HCT116 (cell line): ENCODE results near the gene ADGRA1. TPM values are rescaled to one million over a fixed set of nuclear protein-coding genes. Genes with fewer than 3 reads are reported as not detected.

ENCODE experiments used
- ATAC-seq: fragments of 200-7000 bp; cut with Tn5 transposase; 2 replicates; pipeline ENCODE4 v1.9.1; 2020; ENCODE audit warnings: mild to moderate bottlenecking, moderate library complexity
- BruUV-seq: library from RNA; stranded (reverse); fragments of 400-500 nt; replicated peaks from 2 replicates; lab custom pipeline; 2021; lab: Mats Ljungman, UMichigan
- CTCF ChIA-PET: fragments of 300-600 bp; sonication (Branson Sonifier 250); formaldehyde crosslinking; loops from one replicate; lab custom pipeline; 2021; ENCODE audit warnings: antibody characterized with exemption; lab: Charles Lee
- POLR2A ChIA-PET: fragments of 300-600, 350-600 bp; sonication (Branson Sonifier 250); formaldehyde crosslinking; loops from one replicate; lab custom pipeline; 2021; ENCODE audit warnings: antibody characterized with exemption; lab: Charles Lee
- RAD21 ChIA-PET, 2 experiments: fragments of 300-600 bp; sonication (Branson Sonifier 250); formaldehyde crosslinking; loops; one replicate each; lab custom pipeline; 2023; ENCODE audit warnings: low total read pairs in 2 of 2; ENCODE audit not compliant: uncharacterized antibody in 2 of 2, unreplicated experiment in 2 of 2, low non-redundant PET in 1 of 2; lab: Charles Lee
- DNase-seq: peaks from one replicate; pipeline ENCODE4 v3.0.0-alpha.2; 2010; ENCODE audit warnings: low read depth, low spot score
- H2AFZ ChIP-seq: fragments of 200-600 bp; shearing (Covaris generic), sonication (generic); 2 replicates; pipeline ENCODE4 v1.6.1; 2017; ENCODE audit warnings: low read depth, mixed run types, mixed read lengths, antibody characterized with exemption, low read length; ENCODE audit not compliant: poor library complexity, severe bottlenecking
- H3K27ac ChIP-seq: 2 replicates; pipeline ENCODE4 v1.5.1; 2012; ENCODE audit warnings: low read depth, low read length
- H3K27me3 ChIP-seq: fragments of 200-600 bp; sonication (generic); 2 replicates; pipeline ENCODE4 v1.6.1; 2016; ENCODE audit warnings: mixed run types, low read length, mixed read lengths; ENCODE audit not compliant: insufficient read depth
- H3K36me3 ChIP-seq, 2 experiments: fragments of 200-500 bp in 1 of 2; fragments of 200-600 bp in 1 of 2; sonication (Bioruptor generic) in 1 of 2; sonication (generic) in 1 of 2; 2 replicates each; pipeline versions ENCODE4 v1.5.1 to v1.6.1; 2014 to 2016; ENCODE audit warnings: low read length in 2 of 2, inconsistent platforms in 1 of 2, mixed read lengths in 1 of 2, mixed run types in 1 of 2; ENCODE audit not compliant: insufficient read depth in 2 of 2, control insufficient read depth in 1 of 2
- H3K4me1 ChIP-seq, 2 experiments: fragments of 200-600 bp in 1 of 2; sonication (generic) in 1 of 2; 2 replicates each; pipeline versions ENCODE4 v1.5.1 to v1.6.1; 2012 to 2017; ENCODE audit warnings: low read length in 2 of 2, inconsistent platforms in 1 of 2, mild to moderate bottlenecking in 1 of 2, mixed read lengths in 1 of 2, mixed run types in 1 of 2, moderate library complexity in 1 of 2; ENCODE audit not compliant: insufficient read depth in 2 of 2, control insufficient read depth in 1 of 2
- H3K4me2 ChIP-seq: fragments of 200-600 bp; sonication (generic); 2 replicates; pipeline ENCODE4 v1.6.1; 2017; ENCODE audit warnings: mixed run types, low read length, mixed read lengths
- H3K4me3 ChIP-seq, 2 experiments: fragments of 200-600 bp in 1 of 2; sonication (generic) in 1 of 2; replicated peaks in 1 of 2; 2 replicates each; pipeline ENCODE4 v1.5.1; 2011 to 2016; ENCODE audit warnings: low read length in 2 of 2, control low read depth in 1 of 2, low read depth in 1 of 2, mild to moderate bottlenecking in 1 of 2, mixed read lengths in 1 of 2, mixed run types in 1 of 2
- H3K79me2 ChIP-seq: fragments of 200-600 bp; sonication (generic); 2 replicates; pipeline ENCODE4 v1.6.1; 2017; ENCODE audit warnings: mild to moderate bottlenecking, mixed run types, low read length, moderate library complexity, mixed read lengths; ENCODE audit not compliant: insufficient read depth
- H3K9ac ChIP-seq: fragments of 200-600 bp; sonication (generic); 2 replicates; pipeline ENCODE4 v1.6.1; 2016; ENCODE audit warnings: low read length, mixed read lengths
- H3K9me2 ChIP-seq: fragments of 200-600 bp; sonication (generic), shearing (Covaris generic); 2 replicates; pipeline ENCODE4 v1.6.1; 2017; ENCODE audit warnings: mixed run types, mild to moderate bottlenecking, moderate library complexity; ENCODE audit not compliant: insufficient read depth
- H3K9me3 ChIP-seq, 2 experiments: fragments of 200-500 bp in 1 of 2; fragments of 200-600 bp in 1 of 2; sonication (Bioruptor generic) in 1 of 2; sonication (generic) in 1 of 2; 2 replicates each; pipeline ENCODE4 v1.6.1; 2014 to 2017; ENCODE audit warnings: low read length in 2 of 2, mixed read lengths in 2 of 2, inconsistent platforms in 1 of 2, low read depth in 1 of 2, mild to moderate bottlenecking in 1 of 2, mixed run types in 1 of 2, moderate library complexity in 1 of 2; ENCODE audit not compliant: control insufficient read depth in 1 of 2, insufficient read depth in 1 of 2
- H4K20me1 ChIP-seq: fragments of 200-600 bp; sonication (generic), shearing (Covaris generic); 2 replicates; pipeline ENCODE4 v1.6.1; 2017; ENCODE audit warnings: mixed run types, mild to moderate bottlenecking, moderate library complexity; ENCODE audit not compliant: insufficient read depth
- CBX3 ChIP-seq: IDR thresholded peaks from 2 replicates; pipeline ENCODE4 v1.6.1; 2012; ENCODE audit warnings: low read depth
- EZH2phosphoT487 ChIP-seq: fragments of 200-600 bp; IDR thresholded peaks from 2 replicates; pipeline ENCODE4 v1.6.1; 2018; ENCODE audit warnings: antibody characterized with exemption, borderline replicate concordance
- FOSL1 ChIP-seq: IDR thresholded peaks from 2 replicates; pipeline ENCODE4 v1.6.1; 2012; ENCODE audit warnings: low read depth
- MAX ChIP-seq: IDR thresholded peaks from 2 replicates; pipeline ENCODE4 v1.6.1; 2012
- POLR2A ChIP-seq: IDR thresholded peaks from 2 replicates; pipeline ENCODE4 v1.7.0; 2011; ENCODE audit warnings: borderline replicate concordance; ENCODE audit not compliant: insufficient read depth, insufficient read length; ENCODE audit errors: extremely low read depth
- POLR2AphosphoS5 ChIP-seq: IDR thresholded peaks from 2 replicates; pipeline ENCODE4 v1.6.1; 2011; ENCODE audit warnings: mild to moderate bottlenecking, low read depth, low read length, moderate library complexity
- RAD21 ChIP-seq: IDR thresholded peaks from 2 replicates; pipeline ENCODE4 v1.6.1; 2012; ENCODE audit warnings: low read depth, mild to moderate bottlenecking
- SP1 ChIP-seq: IDR thresholded peaks from 2 replicates; pipeline ENCODE4 v1.6.1; 2012; ENCODE audit warnings: low read depth
- YY1 ChIP-seq: IDR thresholded peaks from 2 replicates; pipeline ENCODE4 v1.6.1; 2011; ENCODE audit warnings: low read length, low read depth, moderate library complexity, mild to moderate bottlenecking; ENCODE audit not compliant: insufficient replicate concordance; ENCODE audit errors: extremely low read depth
- ZFX ChIP-seq: fragments of 450-650 bp; IDR thresholded peaks from 2 replicates; pipeline ENCODE4 v1.6.1; 2017
- ZNF274 ChIP-seq: fragments of 200-500 bp; sonication (Bioruptor generic); IDR thresholded peaks from 2 replicates; pipeline ENCODE4 v1.6.1; 2014; ENCODE audit warnings: mild to moderate bottlenecking, low read depth, low read length, inconsistent platforms
- intact Hi-C: fragments of 100-400 bp; cut with micrococcal nuclease; formaldehyde crosslinking; loops from 2 replicates; pipeline ENCODE4 v1.10.0; 2022
- total RNA-seq: library from RNA; stranded (reverse); gene quantifications from one replicate; pipeline ENCODE4 v1.2.1, GENCODE V29; 2021; ENCODE audit not compliant: unreplicated experiment

Gene ADGRA1
- total RNA-seq, 1 experiment from 2014 or later: not detected

GRCh38 chr10:133139551-133140065 is 51.9 kb downstream of the ADGRA1 start:
- Histone ChIP-seq H3K4me1 (peaks cover 3 to 12% of the 10 kb centered on the region in 2 experiments; a peak in 3 of 4 replicates), H3K27me3 (no peaks in the 10 kb centered on the region), H3K4me3 (no peak overlapping the region), H3K9me2 (no peaks in the 10 kb centered on the region), H3K9me3 (no peaks in the 10 kb centered on the region), H3K4me2 (peak overlapping the region; percentile 61), H3K36me3 (no peaks in the 10 kb centered on the region), H3K27ac (no peak overlapping the region), H4K20me1 (no peaks in the 10 kb centered on the region), H3K79me2 (no peaks in the 10 kb centered on the region), H2AFZ (no peak overlapping the region), H3K9ac (no peak overlapping the region)
- BruUV-seq: no TSS peak
- POLR2A ChIA-PET: no interaction called here
- intact Hi-C loops: no loop called here
- CTCF ChIA-PET: no interaction called here
- ATAC-seq (peak; percentile 69), DNase-seq (no peak)
- RAD21 ChIA-PET: interaction anchor here in 1 of 2 experiments (0.6 kb wide), 1 partner anchor 165 kb away, joined by 3 read pairs; no protein-coding TSS in a partner anchor
- TF ChIP-seq CBX3 (no peak), POLR2A (no peak)

GRCh38 chr10:133140417-133141143 is 52.9 kb downstream of the ADGRA1 start:
- intact Hi-C loops: no loop called here
- DNase-seq: no peak
- Histone ChIP-seq H3K4me2 (no peak overlapping the region), H3K9ac (no peak overlapping the region), H3K4me1 (peaks cover 6 to 22% of the 10 kb centered on the region in 2 experiments), H3K27me3 (no peaks in the 10 kb centered on the region), H2AFZ (no peak overlapping the region), H3K79me2 (no peaks in the 10 kb centered on the region), H3K9me3 (no peaks in the 10 kb centered on the region), H4K20me1 (no peaks in the 10 kb centered on the region), H3K36me3 (no peaks in the 10 kb centered on the region)
- POLR2A ChIA-PET: no interaction called here
- BruUV-seq: no TSS peak
- CTCF ChIA-PET: no interaction called here
- TF ChIP-seq POLR2A: no peak
- TF ChIP-seq ZFX: no peak
- no peak for TF ChIP-seq MAX
- TF ChIP-seq ZNF274: no peak
- TF ChIP-seq POLR2AphosphoS5: no peak
- no peak for TF ChIP-seq FOSL1
- TF ChIP-seq EZH2phosphoT487: no peak
- no peak for TF ChIP-seq RAD21
- no peak for TF ChIP-seq SP1
- no peak for TF ChIP-seq YY1
- TF ChIP-seq, all 23 proteins: peak for 0
- RAD21 ChIA-PET: interaction anchor here in 1 of 2 experiments (0.6 kb wide), 1 partner anchor 164 kb away, joined by 3 read pairs; no protein-coding TSS in a partner anchor
- ATAC-seq: no peak
- Histone ChIP-seq H3K27ac (no peak overlapping the region), H3K4me3 (no peak overlapping the region), H3K9me2 (no peaks in the 10 kb centered on the region)
